Epithelial cell of esophagus (primary cell): ENCODE results near the gene ZBTB24.

Experiments used
- DNase-seq: peaks from one replicate; pipeline ENCODE4 v3.0.0; 2010; ENCODE audit warnings: low read depth
- H3K4me3 ChIP-seq: 2 replicates; pipeline ENCODE4 v1.5.1; 2011; ENCODE audit warnings: mild to moderate bottlenecking, low read length, control low read depth
- TF ChIP-seq, protein P1 (sequence below): IDR thresholded peaks from 2 replicates; pipeline ENCODE4 v1.5.1; 2011; ENCODE audit warnings: low read depth, mild to moderate bottlenecking, low read length, control low read depth, inconsistent platforms; ENCODE audit not compliant: insufficient read depth; ENCODE audit errors: missing control alignments

The ZBTB24 gene

DNA sequence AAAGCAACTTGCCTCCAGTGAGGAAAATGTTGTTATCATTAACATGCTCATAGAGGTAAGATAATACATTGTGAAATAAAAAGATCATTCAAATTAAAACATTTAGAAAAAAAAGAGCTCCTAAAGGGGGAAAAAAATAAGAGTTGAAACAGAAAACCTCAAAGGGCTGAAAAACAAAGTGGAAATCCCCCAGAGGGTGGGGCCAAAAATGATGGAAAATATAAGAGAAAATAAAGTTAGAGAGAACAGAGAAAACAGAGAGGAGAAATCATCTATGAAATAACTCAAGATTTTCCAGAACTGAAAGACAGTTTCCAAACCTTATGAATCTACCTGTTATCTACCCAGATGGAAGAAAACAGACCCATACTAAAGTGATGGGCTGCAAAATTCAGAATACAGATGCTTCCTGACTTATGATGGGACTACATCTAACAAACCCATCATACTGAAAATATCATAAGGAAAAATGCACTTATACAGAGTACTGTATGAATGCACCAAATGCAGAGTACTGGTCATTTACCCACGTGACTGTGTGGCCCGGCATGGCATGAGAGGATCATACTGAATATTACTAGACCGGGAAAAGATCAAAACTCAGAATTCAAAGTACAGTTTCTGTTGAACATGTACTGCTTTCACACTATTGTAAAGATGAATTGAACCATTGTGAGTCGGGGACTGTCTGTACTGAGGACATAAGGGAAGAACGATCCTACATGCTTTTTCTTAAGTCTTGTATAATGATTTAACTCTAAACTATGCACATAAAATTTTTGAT is 4.0 kb downstream of the ZBTB24 start:
- no peak overlapping the region for H3K4me3 ChIP-seq
- TF ChIP-seq, protein P1, sequence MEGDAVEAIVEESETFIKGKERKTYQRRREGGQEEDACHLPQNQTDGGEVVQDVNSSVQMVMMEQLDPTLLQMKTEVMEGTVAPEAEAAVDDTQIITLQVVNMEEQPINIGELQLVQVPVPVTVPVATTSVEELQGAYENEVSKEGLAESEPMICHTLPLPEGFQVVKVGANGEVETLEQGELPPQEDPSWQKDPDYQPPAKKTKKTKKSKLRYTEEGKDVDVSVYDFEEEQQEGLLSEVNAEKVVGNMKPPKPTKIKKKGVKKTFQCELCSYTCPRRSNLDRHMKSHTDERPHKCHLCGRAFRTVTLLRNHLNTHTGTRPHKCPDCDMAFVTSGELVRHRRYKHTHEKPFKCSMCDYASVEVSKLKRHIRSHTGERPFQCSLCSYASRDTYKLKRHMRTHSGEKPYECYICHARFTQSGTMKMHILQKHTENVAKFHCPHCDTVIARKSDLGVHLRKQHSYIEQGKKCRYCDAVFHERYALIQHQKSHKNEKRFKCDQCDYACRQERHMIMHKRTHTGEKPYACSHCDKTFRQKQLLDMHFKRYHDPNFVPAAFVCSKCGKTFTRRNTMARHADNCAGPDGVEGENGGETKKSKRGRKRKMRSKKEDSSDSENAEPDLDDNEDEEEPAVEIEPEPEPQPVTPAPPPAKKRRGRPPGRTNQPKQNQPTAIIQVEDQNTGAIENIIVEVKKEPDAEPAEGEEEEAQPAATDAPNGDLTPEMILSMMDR = no peak
- DNase-seq = no peak

DNA sequence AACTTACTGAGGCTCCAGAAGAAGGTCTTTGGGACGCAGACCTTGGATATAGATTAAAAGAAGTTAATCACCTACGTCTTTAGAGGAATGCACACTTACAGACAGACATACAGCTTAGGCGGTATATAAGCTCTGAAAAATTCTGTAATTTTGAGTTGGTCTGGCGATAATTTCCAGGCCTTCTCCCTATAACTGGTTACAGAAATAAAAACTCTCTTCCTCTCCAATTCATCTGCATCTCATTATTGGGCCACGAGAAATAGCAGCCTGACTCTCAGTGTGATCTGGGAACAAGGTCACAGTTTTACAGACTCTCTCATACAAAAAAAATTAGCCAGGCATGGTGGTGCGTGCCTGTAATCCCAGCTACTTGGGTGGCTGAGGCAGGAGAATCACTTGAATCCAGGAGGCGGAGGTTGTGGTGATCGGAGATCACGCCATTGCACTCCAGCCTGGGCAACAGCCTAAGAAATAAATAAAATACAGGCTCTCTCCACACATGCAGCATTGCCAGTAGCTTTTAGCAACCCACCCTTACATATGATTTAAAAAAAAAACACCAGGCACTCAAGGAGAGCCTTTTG is 4.7 kb downstream of the ZBTB24 start:
- H3K4me3 ChIP-seq = no peak overlapping the region
- TF ChIP-seq, protein P1 = no peak
- DNase-seq = no peak

DNA sequence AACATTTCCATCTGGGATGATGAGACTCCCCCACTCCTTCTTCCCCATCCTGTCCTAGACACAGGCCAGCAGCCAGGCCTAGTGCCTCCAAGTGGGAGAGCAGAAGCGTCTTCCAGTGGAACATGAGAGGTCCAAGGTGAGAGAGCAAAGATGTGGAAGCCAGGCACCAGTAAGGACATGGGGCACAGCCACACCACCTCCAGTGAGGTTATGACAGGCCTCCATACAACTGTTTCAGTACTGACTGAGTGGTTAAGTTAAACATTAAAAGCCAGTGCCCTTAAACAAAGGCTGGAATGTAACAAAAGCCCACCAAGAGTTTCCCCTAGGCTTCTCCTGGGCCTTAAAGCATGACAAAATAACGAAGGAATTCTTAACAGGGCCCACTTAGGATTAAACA is 5.3 kb downstream of the ZBTB24 start:
- no peak for DNase-seq
- TF ChIP-seq, protein P1 = no peak
- H3K4me3 ChIP-seq = no peak overlapping the region

DNA sequence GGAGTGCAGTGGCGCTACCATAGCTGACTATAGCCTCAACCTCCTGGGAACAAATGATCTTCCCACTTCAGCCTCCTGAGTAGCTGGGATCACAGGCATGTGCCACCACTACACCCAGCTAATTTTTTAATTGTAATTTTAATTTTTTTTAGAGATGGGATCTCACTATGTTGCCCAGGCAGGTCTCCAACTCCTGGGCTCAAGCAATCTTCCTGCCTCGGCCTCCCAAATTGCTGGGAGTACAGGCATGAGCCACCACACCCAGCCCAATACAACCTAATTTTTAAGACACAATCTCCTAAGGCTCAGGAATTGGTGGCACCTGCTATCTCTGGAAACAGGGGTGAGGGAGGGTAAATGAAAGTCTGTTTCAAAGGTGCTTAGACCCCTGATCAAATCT is 5.8 kb downstream of the ZBTB24 start:
- no peak for DNase-seq
- H3K4me3 ChIP-seq = no peak overlapping the region
- TF ChIP-seq, protein P1 = no peak

DNA sequence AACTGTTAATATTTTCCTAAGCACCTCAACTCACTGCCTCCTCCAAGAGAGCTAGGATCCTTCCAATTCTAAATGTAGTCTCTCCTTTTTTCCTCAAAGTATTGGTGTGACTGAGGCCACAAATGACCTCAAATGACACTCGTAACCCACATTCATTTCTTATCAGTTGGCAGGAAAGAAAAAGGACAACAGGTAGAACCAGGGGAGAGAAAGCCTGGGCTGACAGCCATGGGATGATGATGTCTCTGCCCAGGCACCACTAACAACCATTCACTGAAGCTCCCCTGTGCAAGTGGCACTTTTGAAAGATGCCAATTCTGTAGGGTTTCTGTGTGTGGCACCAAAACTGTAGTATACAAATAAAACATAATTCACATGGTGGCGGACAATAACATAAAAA is 7.4 kb downstream of the ZBTB24 start:
- DNase-seq = no peak
- TF ChIP-seq, protein P1 = no peak
- H3K4me3 ChIP-seq = no peak overlapping the region

DNA sequence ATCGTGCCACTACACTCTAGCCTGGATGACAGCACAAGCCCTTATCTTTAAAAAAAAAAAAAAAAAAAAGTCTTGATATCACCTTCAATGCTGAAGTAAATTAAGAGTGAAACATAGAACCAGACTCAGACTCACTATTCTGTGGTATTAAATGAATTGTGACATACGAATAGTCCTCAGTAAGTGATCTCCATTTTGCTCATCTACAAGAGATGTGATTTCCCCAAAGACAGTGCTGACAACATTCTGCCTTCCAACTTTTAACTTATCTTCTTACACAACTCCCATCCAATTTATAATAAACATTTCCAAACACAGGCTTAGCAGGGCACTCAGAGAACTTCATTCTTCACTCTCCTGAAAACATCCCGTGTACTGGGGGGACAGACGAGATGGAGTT is 8.0 kb downstream of the ZBTB24 start:
- TF ChIP-seq, protein P1 = no peak
- no peak overlapping the region for H3K4me3 ChIP-seq
- no peak for DNase-seq

DNA sequence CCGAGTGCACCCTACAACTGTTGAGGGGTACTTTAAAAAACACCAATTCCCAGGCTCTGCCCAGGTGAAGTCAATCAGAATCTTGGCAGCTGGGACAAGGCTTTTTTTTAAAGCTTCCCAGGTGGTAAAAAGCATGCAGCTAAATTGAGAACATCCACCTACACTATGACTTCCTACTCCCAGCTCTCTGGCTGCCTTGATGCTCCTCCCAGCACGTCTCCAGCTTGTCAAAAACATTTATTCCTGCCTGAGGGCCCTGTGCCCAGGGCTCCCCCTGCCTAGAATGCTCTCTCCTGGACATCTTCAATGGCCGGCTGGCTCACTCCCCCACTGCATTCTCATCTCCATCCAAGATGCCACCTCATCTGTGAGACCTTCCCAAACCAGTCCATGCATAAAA is 9.9 kb downstream of the ZBTB24 start:
- H3K4me3 ChIP-seq = no peak overlapping the region
- DNase-seq = no peak
- TF ChIP-seq, protein P1 = no peak
